Measurements from ENCODE around the gene ATP8B3. TPM values are rescaled to one million over a fixed set of nuclear protein-coding genes. Genes with fewer than 3 reads are reported as not detected.

The ATP8B3 gene
- polyA plus RNA-seq, 1 donor (not counting 4 experiments of a cell fraction or from before 2014, with no cell fraction given) = 0.98 TPM

- TF ChIP-seq, protein P1, sequence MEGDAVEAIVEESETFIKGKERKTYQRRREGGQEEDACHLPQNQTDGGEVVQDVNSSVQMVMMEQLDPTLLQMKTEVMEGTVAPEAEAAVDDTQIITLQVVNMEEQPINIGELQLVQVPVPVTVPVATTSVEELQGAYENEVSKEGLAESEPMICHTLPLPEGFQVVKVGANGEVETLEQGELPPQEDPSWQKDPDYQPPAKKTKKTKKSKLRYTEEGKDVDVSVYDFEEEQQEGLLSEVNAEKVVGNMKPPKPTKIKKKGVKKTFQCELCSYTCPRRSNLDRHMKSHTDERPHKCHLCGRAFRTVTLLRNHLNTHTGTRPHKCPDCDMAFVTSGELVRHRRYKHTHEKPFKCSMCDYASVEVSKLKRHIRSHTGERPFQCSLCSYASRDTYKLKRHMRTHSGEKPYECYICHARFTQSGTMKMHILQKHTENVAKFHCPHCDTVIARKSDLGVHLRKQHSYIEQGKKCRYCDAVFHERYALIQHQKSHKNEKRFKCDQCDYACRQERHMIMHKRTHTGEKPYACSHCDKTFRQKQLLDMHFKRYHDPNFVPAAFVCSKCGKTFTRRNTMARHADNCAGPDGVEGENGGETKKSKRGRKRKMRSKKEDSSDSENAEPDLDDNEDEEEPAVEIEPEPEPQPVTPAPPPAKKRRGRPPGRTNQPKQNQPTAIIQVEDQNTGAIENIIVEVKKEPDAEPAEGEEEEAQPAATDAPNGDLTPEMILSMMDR (optimal IDR thresholded peaks at IDR 0.05 in 1 of 3, IDR thresholded peaks at IDR 0.05 in 1 of 3, conservative IDR thresholded peaks at IDR 0.05 in 1 of 3; ENCODE audit: extremely low read depth in 1 of 3, insufficient read depth in 2 of 3, low read length in 3 of 3) = no peak
- TF ChIP-seq EZH2 (IDR thresholded peaks at IDR 0.05; ENCODE audit: low read length) = no peak
- dilution Hi-C loops (cut with MboI; ENCODE audit: extremely low pct_ligation_motif_present, low sequenced_read_pairs) = no loop called here
- FAIRE-seq (no peak), DNase-seq (ENCODE audit: low read depth, low spot score) (no peak)
- Histone ChIP-seq H3K36me3 (ENCODE audit: control insufficient read depth in 2 of 2, extremely low read depth in 1 of 2, insufficient read depth in 2 of 2, low read length in 2 of 2) (peaks cover 8 to 11% of the 10 kb centered on the region in 2 experiments), H3K79me2 (ENCODE audit: control insufficient read depth, insufficient read depth, low read length) (peaks cover 90% of the 10 kb centered on the region), H3K9me3 (ENCODE audit: control insufficient read depth, low read depth, low read length) (no peaks in the 10 kb centered on the region), H3K27ac (ENCODE audit: control insufficient read depth, insufficient read depth, low read length) (no peak overlapping the region), H2AFZ (ENCODE audit: control insufficient read depth, low read length) (no peak overlapping the region), H3K9ac (ENCODE audit: control insufficient read depth, extremely low read depth, insufficient read depth, low read length) (no peak overlapping the region), H4K20me1 (ENCODE audit: control insufficient read depth, extremely low read depth, insufficient read depth, low read length) (peaks cover 42% of the 10 kb centered on the region), H3K27me3 (ENCODE audit: control insufficient read depth, extremely low read depth, insufficient read depth, low read length) (no peaks in the 10 kb centered on the region), H3K4me1 (ENCODE audit: control insufficient read depth, extremely low read depth, insufficient read depth, low read length) (peaks cover 43% of the 10 kb centered on the region), H3K4me3 (ENCODE audit: control insufficient read depth in 2 of 3, extremely low read depth in 1 of 3, insufficient read depth in 2 of 3, low read depth in 1 of 3, low read length in 3 of 3) (no peak overlapping the region), H3K4me2 (ENCODE audit: control insufficient read depth, extremely low read depth, insufficient read depth, low read depth, low read length) (no peak overlapping the region), H3K9me1 (ENCODE audit: control insufficient read depth, extremely low read depth, insufficient read depth, low read length) (no peaks in the 10 kb centered on the region)
These were observed 27.8 kb upstream of the ATP8B3 start for GRCh38 chr19:1839658-1840540.

GRCh38 chr19:1837625-1838105 is 25.6 kb upstream of the ATP8B3 start:
- no peaks in the 10 kb centered on the region for H3K9me1 ChIP-seq (ENCODE audit: control insufficient read depth, extremely low read depth, insufficient read depth, low read length)
- DNase-seq (ENCODE audit: low read depth, low spot score) = no peak
- dilution Hi-C loops (cut with MboI; ENCODE audit: extremely low pct_ligation_motif_present, low sequenced_read_pairs) = no loop called here
- H2AFZ ChIP-seq (ENCODE audit: control insufficient read depth, low read length) = no peak overlapping the region
- no peak overlapping the region for H3K4me3 ChIP-seq (ENCODE audit: control insufficient read depth in 2 of 3, extremely low read depth in 1 of 3, insufficient read depth in 2 of 3, low read depth in 1 of 3, low read length in 3 of 3)
- no peak for TF ChIP-seq EZH2 (IDR thresholded peaks at IDR 0.05; ENCODE audit: low read length)
- TF ChIP-seq, protein P1 (optimal IDR thresholded peaks at IDR 0.05 in 1 of 3, IDR thresholded peaks at IDR 0.05 in 1 of 3, conservative IDR thresholded peaks at IDR 0.05 in 1 of 3; ENCODE audit: extremely low read depth in 1 of 3, insufficient read depth in 2 of 3, low read length in 3 of 3) = peak; percentile 84 to 97 (median 88)
- no peak overlapping the region for H3K4me2 ChIP-seq (ENCODE audit: control insufficient read depth, extremely low read depth, insufficient read depth, low read depth, low read length)
- no peak overlapping the region for H3K27ac ChIP-seq (ENCODE audit: control insufficient read depth, insufficient read depth, low read length)
- peaks cover 21% of the 10 kb centered on the region for H3K4me1 ChIP-seq (ENCODE audit: control insufficient read depth, extremely low read depth, insufficient read depth, low read length)
- no peak for FAIRE-seq
- H3K27me3 ChIP-seq (ENCODE audit: control insufficient read depth, extremely low read depth, insufficient read depth, low read length) = no peaks in the 10 kb centered on the region
- peaks cover 45% of the 10 kb centered on the region for H4K20me1 ChIP-seq (ENCODE audit: control insufficient read depth, extremely low read depth, insufficient read depth, low read length)
- no peaks in the 10 kb centered on the region for H3K9me3 ChIP-seq (ENCODE audit: control insufficient read depth, low read depth, low read length)
- peaks cover 87% of the 10 kb centered on the region for H3K79me2 ChIP-seq (ENCODE audit: control insufficient read depth, insufficient read depth, low read length)
- H3K9ac ChIP-seq (ENCODE audit: control insufficient read depth, extremely low read depth, insufficient read depth, low read length) = no peak overlapping the region
- H3K36me3 ChIP-seq (ENCODE audit: control insufficient read depth in 2 of 2, extremely low read depth in 1 of 2, insufficient read depth in 2 of 2, low read length in 2 of 2) = peaks cover 11% of the 10 kb centered on the region in 2 experiments
